Left kidney (tissue), 1 donor: ENCODE results near the gene DCAF16. TPM values are rescaled to one million over a fixed set of nuclear protein-coding genes. Genes with fewer than 3 reads are reported as not detected.

Experiments
- polyA plus RNA-seq: library from polyadenylated mRNA; unstranded; fragments of 120-200 nt; gene quantifications from one replicate; pipeline ENCODE4 v1.2.1, GENCODE V29; 2013; ENCODE audit not compliant: insufficient read length

DCAF16 gene
- polyA plus RNA-seq, 1 donor = 81.0 TPM

Other genes starting within 250 kb of the DCAF16 start
- 81.1 TPM for gene LAP3, start 233.6 kb downstream of the DCAF16 start, polyA plus RNA-seq
- gene MED28, start 196.1 kb downstream of the DCAF16 start, polyA plus RNA-seq = 74.2 TPM
- 0.85 TPM for gene FAM184B, start 29.1 kb downstream of the DCAF16 start, polyA plus RNA-seq
- gene NCAPG, start 222 bp upstream of the DCAF16 start, polyA plus RNA-seq = 48.2 TPM
- gene LCORL, start 211.0 kb upstream of the DCAF16 start, polyA plus RNA-seq = 31.5 TPM